NAMALWA (cell line): Measurements from ENCODE around the gene WDR81.

Experiments used
- DNase-seq: peaks from one replicate; pipeline ENCODE4 v3.0.0-alpha.2; 2015; ENCODE audit warnings: low spot score

WDR81 gene

GRCh38 chr17:1713160-1713877 is 11.2 kb upstream of the WDR81 start:
- DNase-seq: no peak

DNA sequence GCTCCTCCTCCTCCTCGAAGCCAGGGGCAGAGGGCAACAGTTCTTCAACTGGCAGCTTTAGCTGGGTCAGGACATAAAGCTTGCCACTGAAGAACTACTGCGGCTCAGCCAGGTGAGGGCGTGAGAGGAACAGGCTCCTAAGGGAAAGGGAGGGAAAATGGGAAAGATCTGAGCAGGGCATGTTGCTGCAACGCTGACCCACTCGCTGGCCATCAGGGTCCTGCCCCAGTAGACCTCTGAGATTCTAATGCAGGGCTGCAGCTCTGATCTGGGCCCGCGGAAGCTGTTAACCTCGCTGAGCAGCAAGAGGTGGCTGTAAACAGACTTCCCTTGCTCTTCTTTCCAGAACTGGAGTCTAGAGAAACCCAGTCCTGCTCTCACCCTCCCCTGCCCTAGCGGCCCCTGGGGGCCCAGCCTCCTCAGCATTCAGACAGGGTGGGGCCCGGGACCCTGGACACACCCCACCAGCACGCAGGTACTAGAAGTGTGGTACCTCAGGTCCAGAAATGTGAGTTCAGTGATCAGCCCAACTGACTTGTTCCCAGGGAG is 10.6 kb upstream of the WDR81 start:
- no peak for DNase-seq

- DNase-seq: no peak
Observed at GRCh38 chr17:1714427-1714979, 10.0 kb upstream of the WDR81 start.

DNA sequence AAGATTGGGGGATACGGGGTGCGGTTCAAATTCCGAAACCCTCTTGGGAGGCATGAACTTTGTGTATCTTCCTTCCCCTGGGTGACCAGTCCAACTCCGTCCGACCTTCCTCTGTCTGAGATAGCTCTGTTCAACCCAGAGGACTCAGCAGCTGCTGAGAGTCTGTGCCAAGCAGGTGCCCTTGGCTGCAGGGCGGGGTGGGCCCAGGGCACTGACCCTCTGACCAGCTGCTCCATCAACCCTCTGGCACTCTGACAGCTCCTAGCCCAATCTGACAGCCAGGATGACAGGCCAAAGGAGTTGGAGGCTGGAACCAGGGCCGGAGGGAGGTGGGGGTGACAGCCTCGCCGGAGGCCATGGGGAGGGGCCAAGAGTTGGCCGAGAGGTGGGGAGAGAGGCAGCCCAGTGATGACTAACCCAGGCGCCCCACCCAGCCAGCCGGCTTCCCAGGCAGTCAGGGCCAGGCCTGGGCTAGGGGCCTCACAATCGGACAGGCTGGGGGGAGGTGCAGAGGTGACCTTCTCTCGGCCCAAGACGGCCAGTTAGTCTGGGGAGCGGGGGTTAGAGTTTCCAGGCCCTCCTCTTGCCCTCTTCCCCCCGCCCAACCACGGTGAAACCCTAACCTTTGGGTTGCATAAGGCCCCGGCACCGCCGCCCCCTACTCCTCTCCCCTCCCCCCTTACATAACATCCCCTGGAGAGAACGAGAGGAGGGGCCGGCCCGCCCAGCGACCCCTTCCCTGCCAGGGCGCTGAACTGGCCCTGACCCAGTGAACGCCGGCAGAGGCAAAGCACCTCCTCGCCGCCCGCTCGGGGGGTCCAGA is 9.3 kb upstream of the WDR81 start:
- no peak for DNase-seq

DNA sequence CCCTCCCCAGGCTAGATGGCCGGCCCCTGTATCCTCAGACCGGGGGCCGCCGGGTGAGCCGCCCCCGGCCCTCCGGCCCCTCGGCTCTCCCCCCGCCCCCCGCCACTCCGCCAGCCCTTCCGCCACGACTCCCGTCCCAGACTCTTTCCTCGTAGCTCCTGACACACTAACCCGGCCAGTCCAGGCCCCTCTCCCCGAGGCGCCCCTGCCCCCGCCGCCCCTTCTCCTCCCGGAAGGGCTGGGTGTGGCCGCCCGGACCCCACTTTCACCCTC is 8.8 kb upstream of the WDR81 start:
- DNase-seq: no peak

GRCh38 chr17:1716076-1716911 is 8.2 kb upstream of the WDR81 start:
- DNase-seq: peak; percentile 98

GRCh38 chr17:1716912-1717695 is 7.4 kb upstream of the WDR81 start:
- peak; percentile 95 for DNase-seq

GRCh38 chr17:1718362-1719165 is 5.9 kb upstream of the WDR81 start:
- no peak for DNase-seq

DNA sequence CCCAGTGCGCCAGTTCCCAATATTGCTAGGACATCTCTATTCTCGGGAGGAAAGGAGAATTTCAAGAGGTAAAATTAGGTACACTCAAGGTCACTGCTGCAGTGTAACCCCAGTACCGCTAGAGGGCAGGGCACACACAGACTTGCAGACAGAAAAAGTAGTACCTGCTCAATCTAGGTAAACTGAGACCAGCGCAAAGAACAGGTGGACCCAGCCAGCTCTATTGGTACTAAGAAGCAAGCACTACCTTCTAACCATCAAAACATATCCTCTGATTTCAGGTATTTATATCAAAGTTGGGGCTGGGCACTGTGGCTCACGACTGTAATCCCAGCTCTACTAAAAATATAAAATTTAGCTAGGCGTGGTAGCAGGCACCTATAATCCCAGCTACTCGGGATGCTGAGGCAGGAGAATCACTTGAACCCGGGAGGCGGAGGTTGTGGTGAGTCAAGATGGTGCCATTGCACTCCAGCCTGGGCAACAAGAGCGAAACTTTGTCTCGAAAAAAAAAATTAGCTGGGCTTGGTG is 3.6 kb upstream of the WDR81 start:
- peak; percentile 64 for DNase-seq

DNA sequence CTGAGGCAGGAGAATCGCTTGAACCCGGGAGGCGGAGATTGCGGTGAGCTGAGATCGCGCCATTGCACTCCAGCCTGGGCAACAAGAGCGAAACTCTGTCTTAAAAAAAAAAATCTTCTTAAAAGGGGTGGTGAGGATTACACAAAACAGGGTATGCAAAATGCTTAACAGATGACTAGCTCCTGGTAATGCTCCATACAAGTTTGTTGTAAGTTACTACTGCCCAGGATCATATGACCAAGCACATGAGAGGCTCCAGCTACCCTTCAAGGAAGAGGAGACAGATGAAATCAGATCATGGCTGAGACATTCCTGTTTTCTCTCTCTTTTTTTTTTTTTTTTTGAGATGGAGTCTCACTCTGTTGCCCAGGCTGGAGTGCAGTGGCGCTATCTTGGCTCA is 2.5 kb upstream of the WDR81 start:
- DNase-seq: peak; percentile 21

GRCh38 chr17:1724869-1725641 is 551 bp downstream of the WDR81 start:
- DNase-seq: peak; percentile 9

GRCh38 chr17:1725642-1726511 is 1.4 kb downstream of the WDR81 start:
- no peak for DNase-seq

- DNase-seq: no peak
Observed at GRCh38 chr17:1726626-1727257, 2.2 kb downstream of the WDR81 start.

- no peak for DNase-seq
Observed at GRCh38 chr17:1727258-1727789, 2.8 kb downstream of the WDR81 start.

GRCh38 chr17:1727876-1728630 is 3.5 kb downstream of the WDR81 start:
- DNase-seq: no peak

- DNase-seq: no peak
Observed at GRCh38 chr17:1729966-1730325, 5.4 kb downstream of the WDR81 start.
